Measurements from ENCODE around the gene GALNT10. TPM values are rescaled to one million over a fixed set of nuclear protein-coding genes. Genes with fewer than 3 reads are reported as not detected.

The GALNT10 gene
- total RNA-seq, 2 donors from 2014 or later = 41.7 to 47.4 TPM

GRCh38 chr5:154430466-154430865 is 239.9 kb downstream of the GALNT10 start:
- no peaks in the 10 kb centered on the region for H3K27me3 Mint-ChIP-seq (ENCODE audit: low read depth)
- H3K27ac Mint-ChIP-seq = no peak overlapping the region
- H3K4me3 Mint-ChIP-seq = no peak overlapping the region
- no peaks in the 10 kb centered on the region for H3K9me3 Mint-ChIP-seq
- H3K36me3 Mint-ChIP-seq (ENCODE audit: insufficient read depth in 2 of 2) = peaks cover 0 to 10% of the 10 kb centered on the region in 2 donors
- no peaks in the 10 kb centered on the region for H3K4me1 Mint-ChIP-seq (ENCODE audit: low read depth)
- no peak for ATAC-seq (replicated peaks in 1 of 2)
- DNase-seq = no peak

DNA sequence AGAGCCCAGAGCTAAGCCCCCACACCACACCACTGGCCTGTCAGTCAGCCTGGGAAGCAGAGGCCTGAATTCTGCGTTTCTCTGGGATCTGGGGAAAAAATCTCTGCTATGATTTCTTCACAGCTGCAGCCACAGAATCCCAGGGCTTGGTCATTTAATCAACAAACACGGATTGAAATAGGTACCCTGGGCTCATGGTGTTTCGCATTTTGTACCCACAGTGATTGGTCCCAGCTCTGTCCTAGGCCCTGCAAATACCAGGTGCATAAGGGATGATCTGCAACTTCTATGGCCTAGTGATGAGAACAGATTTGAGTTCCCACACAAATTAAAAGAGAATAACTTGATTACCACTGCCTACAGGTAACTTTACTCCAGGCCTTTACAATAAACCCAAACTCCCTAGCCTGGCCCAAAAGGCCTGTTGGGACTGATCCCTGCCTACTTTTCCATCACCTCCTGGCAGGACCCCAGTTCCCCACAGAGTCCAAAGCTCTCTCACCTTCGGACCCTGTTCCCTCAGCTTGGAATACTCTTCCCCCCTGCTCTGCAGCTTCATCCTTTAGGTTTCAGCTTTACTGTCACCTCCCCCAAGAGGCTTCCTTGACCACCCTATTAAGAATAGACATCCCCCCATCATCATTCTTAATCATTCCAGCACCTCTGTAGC is 240.6 kb downstream of the GALNT10 start:
- no peaks in the 10 kb centered on the region for H3K27me3 Mint-ChIP-seq (ENCODE audit: low read depth)
- no peak for DNase-seq
- peaks cover 3 to 15% of the 10 kb centered on the region in 2 donors for H3K36me3 Mint-ChIP-seq (ENCODE audit: insufficient read depth in 2 of 2)
- H3K4me1 Mint-ChIP-seq (ENCODE audit: low read depth) = no peaks in the 10 kb centered on the region
- ATAC-seq (replicated peaks in 1 of 2) = no peak
- no peak overlapping the region for H3K27ac Mint-ChIP-seq
- H3K9me3 Mint-ChIP-seq = no peaks in the 10 kb centered on the region
- no peak overlapping the region for H3K4me3 Mint-ChIP-seq

GRCh38 chr5:154435226-154435625 is 244.7 kb downstream of the GALNT10 start:
- DNase-seq (no peak), ATAC-seq (replicated peaks in 1 of 2) (no peak)
- Mint-ChIP-seq H3K9me3 (no peaks in the 10 kb centered on the region), H3K27me3 (ENCODE audit: low read depth) (no peaks in the 10 kb centered on the region), H3K27ac (no peak overlapping the region), H3K36me3 (ENCODE audit: insufficient read depth in 2 of 2) (peaks cover 13 to 34% of the 10 kb centered on the region in 2 donors), H3K4me3 (no peak overlapping the region), H3K4me1 (ENCODE audit: low read depth) (no peaks in the 10 kb centered on the region)

GRCh38 chr5:154437281-154437965 is 246.9 kb downstream of the GALNT10 start:
- H3K36me3 Mint-ChIP-seq (ENCODE audit: insufficient read depth in 2 of 2) = peaks cover 16 to 47% of the 10 kb centered on the region in 2 donors
- H3K4me3 Mint-ChIP-seq = no peak overlapping the region
- H3K27me3 Mint-ChIP-seq (ENCODE audit: low read depth) = no peaks in the 10 kb centered on the region
- no peak overlapping the region for H3K27ac Mint-ChIP-seq
- no peak for DNase-seq
- H3K4me1 Mint-ChIP-seq (ENCODE audit: low read depth) = no peaks in the 10 kb centered on the region
- no peak for ATAC-seq (replicated peaks in 1 of 2)
- no peaks in the 10 kb centered on the region for H3K9me3 Mint-ChIP-seq

GRCh38 chr5:154440540-154440939 is 250.0 kb downstream of the GALNT10 start:
- Mint-ChIP-seq H3K27me3 (ENCODE audit: low read depth) (no peaks in the 10 kb centered on the region), H3K36me3 (ENCODE audit: insufficient read depth in 2 of 2) (peaks cover 22 to 39% of the 10 kb centered on the region in 2 donors)

DNA sequence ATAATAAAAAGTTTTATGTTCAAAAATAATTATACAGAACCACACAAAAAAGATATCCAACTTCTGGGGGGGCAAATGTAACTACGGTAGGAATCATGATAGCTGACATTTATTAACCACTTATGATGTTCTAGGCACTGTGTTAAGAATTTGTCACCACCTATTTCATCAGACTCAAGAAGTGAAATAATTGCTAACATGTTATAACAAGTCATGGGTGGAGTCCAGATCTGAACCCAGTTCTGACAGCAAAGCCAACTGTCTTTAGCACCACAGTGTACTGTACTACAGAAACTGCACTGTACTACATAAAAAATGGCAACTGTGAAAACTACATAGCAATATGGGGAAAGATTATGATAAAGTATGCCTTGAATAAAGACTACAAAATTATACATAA is 252.3 kb downstream of the GALNT10 start:
- H3K4me3 Mint-ChIP-seq = peak overlapping the region in 1 of 2 donors; percentile 32
- no peaks in the 10 kb centered on the region for H3K27me3 Mint-ChIP-seq (ENCODE audit: low read depth)
- DNase-seq = no peak
- no peak for ATAC-seq (replicated peaks in 1 of 2)
- H3K36me3 Mint-ChIP-seq (ENCODE audit: insufficient read depth in 2 of 2) = peaks cover 15 to 29% of the 10 kb centered on the region in 2 donors
- H3K9me3 Mint-ChIP-seq = no peaks in the 10 kb centered on the region
- peaks cover 23% of the 10 kb centered on the region for H3K4me1 Mint-ChIP-seq (ENCODE audit: low read depth)
- no peak overlapping the region for H3K27ac Mint-ChIP-seq

More at GRCh38 chr5:154440540-154440939, 250.0 kb downstream of the GALNT10 start:
- no peak overlapping the region for H3K27ac Mint-ChIP-seq
- no peak overlapping the region for H3K4me3 Mint-ChIP-seq
- no peaks in the 10 kb centered on the region for H3K9me3 Mint-ChIP-seq
- DNase-seq (no peak), ATAC-seq (replicated peaks in 1 of 2) (no peak)
- peaks cover 14% of the 10 kb centered on the region for H3K4me1 Mint-ChIP-seq (ENCODE audit: low read depth)

DNA sequence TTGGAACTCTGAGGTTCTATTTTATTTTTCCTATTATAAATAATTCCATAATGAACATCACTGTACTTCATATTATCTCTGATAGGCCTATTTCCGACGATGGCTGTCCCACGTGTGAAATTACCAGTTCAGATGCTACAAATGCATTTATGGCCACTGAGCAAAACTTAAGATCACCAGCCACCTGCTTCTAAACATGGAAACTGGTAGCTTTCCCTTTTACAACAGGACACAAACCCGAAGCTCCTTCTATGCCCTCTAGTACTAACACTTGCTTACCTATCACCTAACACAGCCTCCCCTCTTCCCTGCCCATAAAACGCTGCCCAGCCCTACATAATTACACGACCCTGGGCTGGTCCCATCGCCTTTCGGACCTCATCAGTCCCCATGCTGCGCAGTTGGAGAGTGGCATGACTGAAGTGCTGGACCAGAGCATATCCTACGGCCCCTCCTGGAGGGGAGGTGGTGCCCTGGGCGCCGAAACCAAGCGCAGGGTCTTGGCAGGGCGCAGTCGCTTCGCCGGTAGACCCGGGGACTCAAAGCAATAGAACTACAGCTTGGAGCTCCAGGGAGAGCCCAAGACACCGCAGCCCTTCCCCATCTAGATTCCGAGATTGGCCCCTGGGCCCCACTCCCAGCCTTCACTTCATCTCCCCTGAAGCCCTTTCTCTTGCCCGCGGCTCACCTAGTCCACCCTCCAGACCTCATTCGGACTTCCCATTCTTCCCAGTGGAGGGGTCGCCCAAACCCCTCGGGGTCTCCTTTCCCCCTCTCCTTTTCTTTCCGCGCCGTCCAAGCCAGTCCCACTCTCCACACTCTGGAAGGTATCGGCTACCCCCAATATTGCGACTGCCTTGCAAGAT is 254.3 kb downstream of the GALNT10 start:
- H3K27ac Mint-ChIP-seq = peak overlapping the region; percentile 96
- peak overlapping the region; percentile 97 to 100 for H3K4me3 Mint-ChIP-seq
- H3K4me1 Mint-ChIP-seq (ENCODE audit: low read depth) = peaks cover 36% of the 10 kb centered on the region
- DNase-seq = peak; percentile 22 to 26
- peaks cover 12 to 20% of the 10 kb centered on the region in 2 donors for H3K36me3 Mint-ChIP-seq (ENCODE audit: insufficient read depth in 2 of 2)
- H3K27me3 Mint-ChIP-seq (ENCODE audit: low read depth) = no peaks in the 10 kb centered on the region
- ATAC-seq (replicated peaks in 1 of 2) = peak in 1 of 2 donors; percentile 4
- no peaks in the 10 kb centered on the region for H3K9me3 Mint-ChIP-seq

- H3K9me3 Mint-ChIP-seq = no peaks in the 10 kb centered on the region
- peak; percentile 96 to 97 for DNase-seq
- peak within 1 kb of the TSS; percentile 96 for H3K27ac Mint-ChIP-seq
Measured at GRCh38 chr5:154445422-154446194, 255.1 kb downstream of the GALNT10 start, which contains the start of gene SAP30L. Gene SAP30L, plus strand, starts transcription at chr5:154445997. Its CDS starts 608 bp downstream, at chr5:154446605.

DNA sequence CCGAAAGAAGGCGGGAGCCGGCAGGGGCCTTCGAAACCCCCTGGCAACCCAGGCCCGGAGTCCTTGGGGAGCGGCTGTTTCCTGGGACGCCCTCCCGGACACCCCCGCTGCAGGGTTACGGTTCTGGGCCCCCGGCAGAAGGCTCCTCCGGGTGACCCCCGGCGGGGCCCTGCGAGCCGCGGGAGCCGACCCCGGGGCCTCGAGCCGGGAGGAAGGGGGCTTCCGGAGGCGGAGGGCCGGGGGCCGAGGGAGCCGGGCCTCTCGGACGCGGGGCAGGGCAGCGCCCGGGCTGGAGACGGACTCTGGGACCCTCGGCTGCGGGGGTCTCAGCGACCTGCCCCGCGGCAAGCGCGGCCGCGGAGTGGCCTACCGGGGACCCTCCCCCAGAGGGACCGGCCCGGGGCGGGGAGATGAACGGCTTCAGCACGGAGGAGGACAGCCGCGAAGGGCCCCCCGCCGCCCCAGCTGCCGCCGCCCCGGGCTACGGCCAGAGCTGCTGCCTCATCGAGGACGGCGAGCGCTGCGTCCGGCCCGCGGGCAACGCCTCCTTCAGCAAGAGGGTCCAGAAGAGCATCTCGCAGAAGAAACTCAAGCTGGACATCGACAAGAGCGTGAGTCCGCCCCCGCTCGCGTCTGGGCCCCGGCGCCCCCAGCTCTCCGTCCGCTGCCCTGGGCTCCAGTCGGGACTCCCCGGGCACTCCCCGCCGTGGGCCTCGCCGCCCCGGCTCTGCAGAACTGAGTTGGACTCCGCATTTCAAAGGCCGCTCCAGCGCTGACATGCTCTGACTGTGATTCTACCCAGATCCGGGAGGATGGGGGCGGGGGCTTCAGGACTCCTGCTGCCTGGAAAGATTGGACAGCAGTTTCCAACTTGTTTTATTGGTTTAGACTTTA is 255.9 kb downstream of the GALNT10 start:
- peaks cover 46% of the 10 kb centered on the region for H3K4me1 Mint-ChIP-seq (ENCODE audit: low read depth)
- H3K4me3 Mint-ChIP-seq = peak overlapping the region; percentile 81 to 91
- H3K36me3 Mint-ChIP-seq (ENCODE audit: insufficient read depth in 2 of 2) = peaks cover 11% of the 10 kb centered on the region in 2 donors
- H3K9me3 Mint-ChIP-seq = no peaks in the 10 kb centered on the region
- no peaks in the 10 kb centered on the region for H3K27me3 Mint-ChIP-seq (ENCODE audit: low read depth)
- peak; percentile 8 to 17 for ATAC-seq (replicated peaks in 1 of 2)
- H3K27ac Mint-ChIP-seq = no peak overlapping the region
- peak; percentile 50 to 51 for DNase-seq

More at GRCh38 chr5:154445422-154446194, 255.1 kb downstream of the GALNT10 start, which contains the start of gene SAP30L:
- Mint-ChIP-seq H3K27me3 (ENCODE audit: low read depth) (no peaks in the 10 kb centered on the region), H3K4me1 (ENCODE audit: low read depth) (peaks cover 44% of the 10 kb centered on the region), H3K4me3 (peak within 1 kb of the TSS; percentile 97 to 100), H3K36me3 (ENCODE audit: insufficient read depth in 2 of 2) (peaks cover 12 to 18% of the 10 kb centered on the region in 2 donors)
- ATAC-seq (replicated peaks in 1 of 2) = peak; percentile 95 to 97

DNA sequence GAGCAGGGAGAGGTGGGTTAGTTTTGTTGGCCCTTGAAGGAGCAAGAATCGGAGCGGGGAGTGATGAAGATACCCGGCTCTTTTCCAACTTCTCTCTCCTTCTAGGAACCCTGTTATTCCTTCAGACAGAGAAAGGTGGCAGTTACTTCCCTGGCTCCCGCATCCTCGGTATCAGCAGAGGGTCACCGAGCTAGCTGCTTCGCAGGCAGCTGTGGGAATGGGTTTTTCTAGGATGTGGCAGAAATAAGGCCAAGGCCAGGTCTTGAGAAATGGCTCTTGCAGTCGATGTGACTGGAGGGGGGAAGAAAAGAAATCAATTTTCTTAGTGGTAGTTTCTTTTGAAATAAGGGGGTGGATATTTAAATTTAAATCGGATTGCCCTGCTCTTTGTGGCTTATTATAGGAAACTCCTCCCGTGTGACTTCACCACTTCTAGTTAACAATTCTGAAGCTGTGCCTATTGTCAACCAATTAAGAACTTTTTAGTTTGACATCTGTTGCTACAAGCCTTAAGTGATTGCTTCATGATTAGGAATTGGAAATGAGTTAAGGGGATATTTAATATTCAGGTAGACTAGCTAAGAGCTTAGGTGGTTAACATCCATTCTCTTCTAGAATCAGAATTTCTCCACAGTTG is 256.7 kb downstream of the GALNT10 start:
- no peak for ATAC-seq (replicated peaks in 1 of 2)

DNA sequence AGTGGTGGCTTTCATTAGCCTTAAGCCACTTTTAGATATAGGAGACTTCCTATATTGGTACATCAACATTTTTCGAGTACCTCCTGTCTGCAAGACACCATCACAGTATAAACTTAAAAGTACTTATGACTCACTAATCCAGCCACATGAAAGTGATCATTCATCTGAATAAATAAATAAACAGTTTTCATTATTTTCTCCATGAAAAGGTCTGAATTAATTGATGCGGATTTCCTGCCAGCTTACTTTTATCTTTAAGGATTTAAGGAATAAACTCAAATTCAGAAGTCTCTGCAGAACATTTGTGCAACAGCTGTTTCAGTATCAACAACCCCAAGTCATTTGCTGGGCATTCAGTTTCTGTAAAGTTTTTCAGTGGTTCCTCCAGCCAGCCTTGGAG is 259.3 kb downstream of the GALNT10 start:
- no peak overlapping the region for H3K27ac Mint-ChIP-seq
- no peaks in the 10 kb centered on the region for H3K9me3 Mint-ChIP-seq
- ATAC-seq (replicated peaks in 1 of 2) = no peak
- peaks cover 12% of the 10 kb centered on the region in 2 donors for H3K36me3 Mint-ChIP-seq (ENCODE audit: insufficient read depth in 2 of 2)
- H3K27me3 Mint-ChIP-seq (ENCODE audit: low read depth) = no peaks in the 10 kb centered on the region
- H3K4me3 Mint-ChIP-seq = no peak overlapping the region
- peaks cover 33% of the 10 kb centered on the region for H3K4me1 Mint-ChIP-seq (ENCODE audit: low read depth)
- no peak for DNase-seq

More for the DNA sequence above, 256.7 kb downstream of the GALNT10 start:
- Mint-ChIP-seq H3K9me3 (no peaks in the 10 kb centered on the region), H3K27me3 (ENCODE audit: low read depth) (no peaks in the 10 kb centered on the region), H3K36me3 (ENCODE audit: insufficient read depth in 2 of 2) (peaks cover 7 to 12% of the 10 kb centered on the region in 2 donors), H3K27ac (peak overlapping the region; percentile 47), H3K4me3 (peak overlapping the region; percentile 81 to 91), H3K4me1 (ENCODE audit: low read depth) (peaks cover 46% of the 10 kb centered on the region)
- DNase-seq = no peak
